Aorta (tissue), 5 donors: Measurements from ENCODE around the gene LRRC4B. TPM values are rescaled to one million over a fixed set of nuclear protein-coding genes. Genes with fewer than 3 reads are reported as not detected.
A peak's percentile ranks its signal among the peaks of the same experiment; 100 is the strongest.

Source experiments
- ATAC-seq: fragments of 200-7000 bp; cut with Tn5 transposase; one replicate; pipeline ENCODE4 v1.9.1; 2022; ENCODE audit warnings: moderate library complexity; ENCODE audit not compliant: low FRiP score
- DNase-seq, 2 donors: peaks; one replicate each; pipeline ENCODE4 v3.0.0-alpha.2; 2020
- H3K27ac ChIP-seq, 2 donors: one replicate each; pipeline ENCODE4 v1.5.1; 2013; ENCODE audit warnings: low read length in 2 of 2, mild to moderate bottlenecking in 2 of 2, moderate library complexity in 2 of 2, control low read depth in 1 of 2, inconsistent platforms in 1 of 2, low read depth in 1 of 2
- H3K27me3 ChIP-seq, 2 donors: one replicate each; pipeline ENCODE4 v1.6.1; 2013; ENCODE audit warnings: control low read depth in 1 of 2, low read length in 1 of 2, mild to moderate bottlenecking in 1 of 2, moderate library complexity in 1 of 2; ENCODE audit not compliant: insufficient read depth in 2 of 2, control insufficient read depth in 1 of 2
- H3K36me3 ChIP-seq, 2 donors: one replicate each; pipeline ENCODE4 v1.6.1; 2013; ENCODE audit warnings: control low read depth in 1 of 2, low read length in 1 of 2, mild to moderate bottlenecking in 1 of 2; ENCODE audit not compliant: insufficient read depth in 2 of 2, control insufficient read depth in 1 of 2
- H3K4me1 ChIP-seq, 2 donors: one replicate each; pipeline ENCODE4 v1.6.1; 2013; ENCODE audit warnings: low read length in 2 of 2, control low read depth in 1 of 2, mild to moderate bottlenecking in 1 of 2, moderate library complexity in 1 of 2; ENCODE audit not compliant: insufficient read depth in 2 of 2, control insufficient read depth in 1 of 2
- H3K4me3 ChIP-seq, 2 donors: one replicate each; pipeline ENCODE4 v1.5.1; 2013; ENCODE audit warnings: low read length in 2 of 2, control low read depth in 1 of 2, mild to moderate bottlenecking in 1 of 2
- H3K9me3 ChIP-seq: one replicate; pipeline ENCODE4 v1.6.1; 2013; ENCODE audit warnings: mild to moderate bottlenecking, low read length; ENCODE audit not compliant: control insufficient read depth
- WGBS, 2 donors: extraction: QIAGEN DNeasy Blood & Tissue Kit; methylation state at CpG; one replicate each; pipeline ENCODE4 v1.1.7; 2013; 5-methylcytosine and 5-hydroxymethylcytosine counted together
- intact Hi-C, 2 donors: fragments of 100-400 bp; cut with DNase I; formaldehyde crosslinking; loops; one replicate each; pipeline versions ENCODE4 v1.14.2 to v1.15.0; 2022
- polyA plus RNA-seq, 2 donors: library from polyadenylated mRNA; stranded (reverse); fragments of 200-250 nt; gene quantifications; one replicate each; pipeline ENCODE4 v1.2.3, GENCODE V29; 2013
- total RNA-seq, 2 donors: library from RNA; stranded (reverse); fragmentation: NEBNext Ultra II Directional; extraction: Animal tissue kit (Norgen Biotek cat#: 25700); gene quantifications; one replicate each; pipeline ENCODE4 v1.2.1, GENCODE V29; 2021
- donor health status: healthy with polysubstance abuse.
- donor health status: Bipolar disorder and iron deficiency.
- donor health status: DM: no; HTN: no; CAD: no.
- donor health status: DM: no; HTN: no; CAD: no.
- donor health status: DM: yes; HTN: yes; CAD: no.

Gene LRRC4B
- total and polyA plus RNA-seq, 4 donors = 0.63 to 12.2 (median 3.7) TPM

DNA sequence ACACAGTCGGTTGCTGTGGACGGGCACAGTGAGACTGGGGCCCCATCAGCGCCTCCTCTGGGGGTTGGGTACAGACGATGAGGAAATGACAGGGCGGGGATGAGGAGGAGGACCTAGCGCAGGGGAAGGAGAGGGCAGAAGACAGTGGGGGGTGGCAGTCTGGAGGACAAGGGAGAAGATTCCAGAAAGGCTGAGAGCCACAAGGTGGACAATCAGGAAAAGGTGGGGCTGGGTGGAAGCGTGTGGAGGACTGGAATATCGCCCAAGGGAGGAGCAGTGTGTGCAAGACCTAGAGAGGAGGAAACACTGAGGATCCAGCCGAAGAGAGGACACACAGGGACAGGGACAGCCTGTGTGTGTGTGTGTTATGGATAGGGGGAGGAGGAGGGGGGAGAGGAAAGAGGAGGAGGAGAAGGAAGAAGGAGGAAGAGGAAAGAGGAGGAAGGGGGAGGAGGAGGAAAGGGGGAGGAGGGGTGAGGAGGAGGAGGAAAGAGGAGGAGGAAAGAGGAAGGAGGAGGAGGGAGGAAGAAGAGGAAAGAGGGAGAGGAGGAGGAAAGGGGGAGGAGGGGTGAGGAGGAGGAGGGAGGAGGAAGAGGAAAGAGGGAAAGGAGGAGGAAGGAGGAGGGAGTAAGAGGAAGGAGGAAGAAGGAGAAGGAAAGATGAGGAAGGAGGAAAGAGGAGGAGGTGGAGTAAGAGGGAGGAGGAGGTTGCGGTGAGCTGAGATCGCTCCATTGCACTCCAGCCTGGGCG is 75.8 kb downstream of the LRRC4B start:
- H3K36me3 ChIP-seq = no peaks in the 10 kb centered on the region
- H3K27me3 ChIP-seq = no peaks in the 10 kb centered on the region
- H3K4me3 ChIP-seq = no peak overlapping the region
- no peaks in the 10 kb centered on the region for H3K9me3 ChIP-seq
- intact Hi-C loops = no loop called here
- no peaks in the 10 kb centered on the region for H3K4me1 ChIP-seq
- no peak overlapping the region for H3K27ac ChIP-seq
- ATAC-seq = no peak
- WGBS, 2 donors = 4 to 23% methylated on average over 9 to 12 of the region's 12 CpGs
- DNase-seq = peak; percentile 39 to 48

GRCh38 chr19:50490991-50491472 is 77.2 kb downstream of the LRRC4B start:
- Histone ChIP-seq H3K27me3 (no peaks in the 10 kb centered on the region), H3K4me3 (no peak overlapping the region)
- peak; percentile 34 to 58 for DNase-seq

DNA sequence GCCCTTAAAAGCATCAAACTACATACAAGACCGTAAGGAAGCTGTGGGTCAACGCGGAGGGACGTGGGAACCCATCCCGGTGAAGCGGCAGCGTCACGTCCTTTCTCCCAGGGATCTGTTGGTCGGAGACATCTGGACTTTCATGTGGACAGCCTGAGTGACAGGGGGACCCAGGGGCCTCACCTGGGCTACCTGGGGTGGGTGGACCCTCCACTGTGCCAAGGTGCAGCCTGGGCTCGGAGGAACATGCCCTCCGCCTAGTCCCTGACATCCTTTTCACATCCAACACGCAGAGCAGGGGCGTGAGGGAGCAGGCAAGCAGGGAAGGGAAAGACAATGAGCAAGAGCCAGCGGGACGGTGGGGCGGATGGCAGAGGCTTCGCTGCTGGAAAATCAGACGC is 77.8 kb downstream of the LRRC4B start:
- intact Hi-C loops = no loop called here
- H3K4me1 ChIP-seq = no peaks in the 10 kb centered on the region
- ATAC-seq (no peak), DNase-seq (peak; percentile 42 to 71)
- WGBS, 2 donors = 95% methylated on average over 18 of the region's 18 CpGs
- H3K27me3 ChIP-seq = no peaks in the 10 kb centered on the region
- H3K4me3 ChIP-seq = no peak overlapping the region
- H3K36me3 ChIP-seq = no peaks in the 10 kb centered on the region
- no peak overlapping the region for H3K27ac ChIP-seq
- H3K9me3 ChIP-seq = no peaks in the 10 kb centered on the region

More at GRCh38 chr19:50490991-50491472, 77.2 kb downstream of the LRRC4B start:
- Histone ChIP-seq H3K9me3 (no peaks in the 10 kb centered on the region), H3K4me1 (no peaks in the 10 kb centered on the region), H3K36me3 (no peaks in the 10 kb centered on the region), H3K27ac (no peak overlapping the region)
- no peak for ATAC-seq
- intact Hi-C loops = no loop called here
- 18 to 30% methylated on average over 26 of the region's 26 CpGs for WGBS, 2 donors

DNA sequence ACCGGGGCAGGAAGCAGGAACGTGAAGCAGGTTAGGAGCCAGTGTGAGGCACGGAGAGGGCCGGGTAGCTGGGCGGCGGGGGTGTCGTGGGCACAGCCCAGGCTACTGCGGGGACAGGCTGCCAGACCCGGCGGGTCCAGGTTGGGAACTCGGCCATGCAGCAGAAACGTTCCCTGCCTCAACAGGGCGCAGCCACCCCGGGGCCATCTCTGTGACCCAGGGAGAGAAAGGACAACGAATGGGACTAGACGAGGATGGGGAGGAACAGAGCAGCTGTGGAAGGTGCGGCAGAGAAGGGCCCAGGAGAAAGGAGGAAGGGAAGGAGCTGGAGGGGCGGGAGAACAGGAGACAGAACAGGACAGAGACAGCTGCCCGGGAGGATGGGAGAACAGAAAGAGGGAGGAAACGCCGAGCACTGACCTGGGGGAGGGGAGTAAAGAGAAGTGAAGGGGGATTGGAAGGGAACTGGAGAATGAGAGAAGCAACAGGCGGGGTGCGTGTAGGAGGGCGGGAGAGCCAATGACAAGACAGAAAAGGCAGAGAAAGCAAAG is 78.7 kb downstream of the LRRC4B start:
- H3K4me3 ChIP-seq = no peak overlapping the region
- WGBS, 2 donors = 47 to 49% methylated on average over 24 of the region's 24 CpGs
- DNase-seq (peak; percentile 48 to 74), ATAC-seq (peak; percentile 29)
- H3K36me3 ChIP-seq = no peaks in the 10 kb centered on the region
- H3K9me3 ChIP-seq = no peaks in the 10 kb centered on the region
- H3K27ac ChIP-seq = no peak overlapping the region
- H3K27me3 ChIP-seq = no peaks in the 10 kb centered on the region
- no peaks in the 10 kb centered on the region for H3K4me1 ChIP-seq
- intact Hi-C loops = no loop called here

DNA sequence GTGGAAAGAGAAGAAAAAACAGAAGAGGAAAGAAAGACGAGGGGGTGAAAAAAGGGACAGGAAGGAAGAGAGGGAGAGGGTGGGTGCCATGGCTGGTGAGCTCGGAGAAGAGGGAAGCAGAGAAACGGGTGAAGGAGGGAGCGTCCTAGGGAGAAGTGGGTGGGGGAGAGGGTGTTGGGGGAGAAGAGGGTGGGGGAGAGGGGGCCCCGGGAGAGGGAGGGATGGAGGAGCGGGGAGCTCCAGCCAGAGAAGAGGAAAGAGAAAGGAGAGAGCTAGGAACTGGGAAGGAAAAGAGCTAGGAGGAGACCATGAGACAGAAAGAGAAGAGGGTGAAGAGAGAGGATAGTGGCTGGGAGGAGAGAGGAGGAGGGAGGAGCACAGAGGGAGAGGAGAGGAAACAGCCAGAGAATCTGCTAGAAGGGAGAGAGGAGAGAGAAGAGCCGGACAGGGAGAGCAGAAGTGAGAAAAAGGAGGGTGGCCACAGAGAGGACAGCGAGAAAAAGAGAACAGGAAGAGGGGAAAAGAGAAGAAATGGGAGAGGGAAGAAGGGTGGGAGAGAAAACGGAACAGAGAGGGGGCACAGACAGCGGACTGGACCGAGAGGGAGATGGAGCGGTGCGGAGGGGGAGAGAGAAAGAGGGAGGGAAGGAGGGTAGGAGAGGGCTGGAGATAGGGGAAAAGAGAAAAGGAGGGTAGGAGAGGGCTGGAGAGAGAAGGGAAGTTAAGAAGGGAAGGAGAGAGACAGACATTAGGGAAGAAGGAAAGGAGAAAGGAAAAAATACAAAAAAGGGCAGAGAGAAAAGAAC is 79.6 kb downstream of the LRRC4B start:
- Histone ChIP-seq H3K9me3 (no peaks in the 10 kb centered on the region), H3K27ac (no peak overlapping the region), H3K4me1 (no peaks in the 10 kb centered on the region), H3K27me3 (no peaks in the 10 kb centered on the region), H3K36me3 (peaks cover 0 to under 1% of the 10 kb centered on the region in 2 donors), H3K4me3 (no peak overlapping the region)
- WGBS, 2 donors = 30 to 34% methylated on average over 13 of the region's 13 CpGs
- DNase-seq (peak; percentile 36 to 52), ATAC-seq (no peak)
- intact Hi-C loops = no loop called here

DNA sequence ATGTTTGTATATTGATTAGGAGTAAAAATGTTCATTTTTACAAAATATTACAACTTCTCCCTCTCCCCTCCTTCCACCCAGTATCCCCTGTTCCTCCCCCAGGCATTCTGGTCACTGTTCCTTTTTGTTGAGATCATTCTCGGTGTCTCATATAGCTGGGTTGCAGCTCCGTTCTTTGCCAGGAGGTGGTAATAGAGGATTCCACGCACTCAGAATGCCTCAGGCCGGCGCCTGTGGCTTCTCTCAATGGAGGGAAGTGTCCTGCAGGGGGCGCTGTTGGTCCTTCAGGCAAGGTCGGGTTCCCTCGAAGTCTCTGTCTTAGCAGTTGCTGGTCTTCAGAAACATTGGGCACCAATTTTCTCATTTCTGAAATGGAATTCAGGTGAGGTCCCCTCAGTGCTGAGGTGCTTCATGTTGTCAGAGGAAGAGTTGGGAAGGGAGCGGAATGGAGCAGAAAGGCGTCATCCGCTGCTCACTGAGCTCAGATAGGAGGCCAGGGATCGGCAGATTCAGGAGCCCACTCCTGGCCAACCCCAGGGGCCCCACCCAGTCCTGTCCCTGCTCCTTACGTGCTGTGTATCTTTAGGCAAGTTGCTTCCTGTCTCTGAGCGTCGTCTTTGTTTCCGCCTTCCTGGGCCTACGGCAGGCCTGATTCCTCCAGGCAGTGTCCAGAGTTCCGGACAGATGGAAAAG is 81.3 kb downstream of the LRRC4B start:
- peaks cover 0 to 4% of the 10 kb centered on the region in 2 donors for H3K36me3 ChIP-seq
- no peaks in the 10 kb centered on the region for H3K9me3 ChIP-seq
- DNase-seq (peak in 1 of 2 donors; percentile 74), ATAC-seq (no peak)
- H3K27me3 ChIP-seq = no peaks in the 10 kb centered on the region
- intact Hi-C loops = no loop called here
- no peak overlapping the region for H3K27ac ChIP-seq
- WGBS, 2 donors = 74 to 77% methylated on average over 18 of the region's 18 CpGs
- no peaks in the 10 kb centered on the region for H3K4me1 ChIP-seq
- H3K4me3 ChIP-seq = no peak overlapping the region

GRCh38 chr19:50485284-50485955 is 82.8 kb downstream of the LRRC4B start:
- peaks cover 2 to 4% of the 10 kb centered on the region in 2 donors for H3K36me3 ChIP-seq

DNA sequence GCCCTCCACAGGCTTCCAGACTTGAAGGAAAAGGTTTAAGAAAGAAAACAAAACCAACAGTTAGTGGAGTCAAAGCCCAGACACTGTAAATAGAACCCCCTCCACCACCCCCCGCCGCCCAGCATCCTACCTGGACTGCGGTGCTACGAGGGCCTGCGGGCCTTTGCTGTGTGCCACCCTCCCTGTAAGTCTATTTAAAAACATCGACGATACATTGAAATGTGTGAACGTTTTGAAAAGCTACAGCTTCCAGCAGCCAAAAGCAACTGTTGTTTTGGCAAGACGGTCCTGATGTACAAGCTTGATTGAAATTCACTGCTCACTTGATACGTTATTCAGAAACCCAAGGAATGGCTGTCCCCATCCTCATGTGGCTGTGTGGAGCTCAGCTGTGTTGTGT is 85.3 kb downstream of the LRRC4B start:
- Histone ChIP-seq H3K36me3 (peaks cover 4% of the 10 kb centered on the region in 2 donors), H3K27me3 (no peaks in the 10 kb centered on the region), H3K9me3 (no peaks in the 10 kb centered on the region), H3K27ac (no peak overlapping the region), H3K4me1 (no peaks in the 10 kb centered on the region), H3K4me3 (no peak overlapping the region)
- WGBS, 2 donors = 53 to 59% methylated on average over 10 of the region's 10 CpGs
- intact Hi-C loops = no loop called here
- ATAC-seq = no peak
- peak in 1 of 2 donors; percentile 36 for DNase-seq

More at GRCh38 chr19:50485284-50485955, 82.8 kb downstream of the LRRC4B start:
- no peaks in the 10 kb centered on the region for H3K27me3 ChIP-seq
- H3K9me3 ChIP-seq = no peaks in the 10 kb centered on the region
- H3K4me3 ChIP-seq = no peak overlapping the region
- intact Hi-C loops = no loop called here
- no peaks in the 10 kb centered on the region for H3K4me1 ChIP-seq
- no peak for ATAC-seq
- DNase-seq = peak in 1 of 2 donors; percentile 27
- WGBS, 2 donors = 83 to 88% methylated on average over 10 of the region's 10 CpGs
- H3K27ac ChIP-seq = no peak overlapping the region
